Measurements from ENCODE around the gene EFCAB8.

The EFCAB8 gene

DNA sequence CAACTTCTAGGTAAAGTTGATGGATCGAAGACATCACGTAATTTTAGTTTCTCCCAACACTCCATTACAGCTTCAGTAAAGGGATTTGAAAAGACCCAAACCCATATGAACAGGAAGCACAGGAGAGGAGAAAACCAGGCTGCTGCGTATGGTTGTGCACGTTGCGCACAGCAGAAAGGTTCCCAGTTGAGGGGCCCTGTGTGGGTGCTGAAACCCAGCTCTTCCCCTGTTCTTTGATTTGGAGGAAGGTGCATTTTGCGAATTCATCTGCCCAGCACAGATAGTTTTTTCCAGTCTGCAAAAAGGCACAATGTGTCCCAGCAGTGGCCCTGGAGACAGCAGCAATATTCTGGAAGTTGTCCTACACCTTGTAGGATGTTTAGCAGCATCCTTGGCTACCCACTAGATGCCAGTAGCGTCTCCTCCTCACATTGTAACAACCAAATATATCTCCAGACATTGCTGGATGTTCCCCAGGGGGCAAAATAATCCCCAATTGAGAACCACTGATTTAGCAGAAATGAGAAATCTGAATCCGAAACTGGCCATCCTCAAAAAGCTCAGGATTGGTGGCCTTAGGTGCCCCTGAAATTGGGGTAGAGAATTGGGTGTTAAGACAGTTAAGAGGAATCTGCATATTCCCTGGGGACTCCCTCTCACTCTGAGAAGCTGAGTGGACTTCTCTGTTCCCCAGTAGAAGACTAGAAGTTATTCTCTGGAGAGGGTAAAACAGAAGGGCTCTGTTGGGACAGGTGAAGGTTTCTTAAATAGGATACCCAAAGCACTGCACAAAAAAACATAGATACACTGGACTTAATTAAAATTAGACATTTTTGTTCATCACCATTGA is 133.3 kb downstream of the EFCAB8 start:
- no peak for DNase-seq (ENCODE audit: low read depth)
- H3K4me3 ChIP-seq (ENCODE audit: low read depth, low read length): no peak overlapping the region
- TF ChIP-seq, protein P1, sequence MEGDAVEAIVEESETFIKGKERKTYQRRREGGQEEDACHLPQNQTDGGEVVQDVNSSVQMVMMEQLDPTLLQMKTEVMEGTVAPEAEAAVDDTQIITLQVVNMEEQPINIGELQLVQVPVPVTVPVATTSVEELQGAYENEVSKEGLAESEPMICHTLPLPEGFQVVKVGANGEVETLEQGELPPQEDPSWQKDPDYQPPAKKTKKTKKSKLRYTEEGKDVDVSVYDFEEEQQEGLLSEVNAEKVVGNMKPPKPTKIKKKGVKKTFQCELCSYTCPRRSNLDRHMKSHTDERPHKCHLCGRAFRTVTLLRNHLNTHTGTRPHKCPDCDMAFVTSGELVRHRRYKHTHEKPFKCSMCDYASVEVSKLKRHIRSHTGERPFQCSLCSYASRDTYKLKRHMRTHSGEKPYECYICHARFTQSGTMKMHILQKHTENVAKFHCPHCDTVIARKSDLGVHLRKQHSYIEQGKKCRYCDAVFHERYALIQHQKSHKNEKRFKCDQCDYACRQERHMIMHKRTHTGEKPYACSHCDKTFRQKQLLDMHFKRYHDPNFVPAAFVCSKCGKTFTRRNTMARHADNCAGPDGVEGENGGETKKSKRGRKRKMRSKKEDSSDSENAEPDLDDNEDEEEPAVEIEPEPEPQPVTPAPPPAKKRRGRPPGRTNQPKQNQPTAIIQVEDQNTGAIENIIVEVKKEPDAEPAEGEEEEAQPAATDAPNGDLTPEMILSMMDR (IDR thresholded peaks at IDR 0.05; ENCODE audit: low read depth, low read length, missing control alignments): no peak

DNA sequence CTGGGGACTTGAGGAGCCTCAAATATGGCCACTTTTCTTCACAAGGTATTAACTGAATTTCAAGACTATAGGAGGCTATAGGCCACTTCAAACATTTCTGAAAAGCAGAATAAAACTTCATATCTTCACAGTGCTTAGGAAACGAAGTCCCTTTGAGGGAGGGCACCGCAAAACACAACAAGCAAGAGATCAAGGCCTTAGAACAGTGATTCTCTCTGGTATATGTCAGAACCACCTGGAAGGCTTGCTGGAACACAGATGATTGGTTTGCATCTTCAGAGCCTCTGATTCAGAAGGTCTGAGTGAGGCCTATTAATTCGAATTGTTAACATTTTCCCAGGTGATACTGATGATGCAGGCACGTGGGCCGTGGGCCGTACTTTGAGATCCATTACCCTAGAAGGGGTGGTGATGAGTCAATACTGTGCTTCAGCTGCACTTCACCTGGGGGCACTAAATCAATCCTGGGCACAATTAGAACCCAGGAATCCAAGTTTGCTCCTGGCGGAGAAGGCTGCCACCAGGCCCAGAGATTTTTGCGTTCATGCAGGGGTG is 134.8 kb downstream of the EFCAB8 start:
- DNase-seq (ENCODE audit: low read depth): no peak
- H3K4me3 ChIP-seq (ENCODE audit: low read depth, low read length): no peak overlapping the region
- TF ChIP-seq, protein P1 (IDR thresholded peaks at IDR 0.05; ENCODE audit: low read depth, low read length, missing control alignments): no peak

DNA sequence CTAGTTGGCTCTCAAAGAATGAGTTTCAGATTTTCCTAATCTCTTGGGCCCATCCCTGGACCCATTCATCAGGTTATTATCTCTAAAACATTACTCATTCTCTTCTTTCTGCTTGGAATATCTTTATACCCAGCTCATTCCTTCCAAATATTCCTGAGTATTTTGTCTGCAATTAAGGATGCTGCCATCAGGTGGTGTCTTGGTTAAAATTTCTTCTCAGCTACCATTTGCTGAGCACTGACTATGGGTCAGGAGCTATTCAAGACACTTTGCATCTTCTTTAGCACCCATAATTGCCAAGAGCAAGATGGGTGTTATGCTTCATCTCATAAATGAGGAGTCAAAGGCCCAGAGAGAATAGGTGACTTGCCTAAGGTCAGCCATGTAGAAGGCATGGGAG is 137.1 kb downstream of the EFCAB8 start:
- H3K4me3 ChIP-seq (ENCODE audit: low read depth, low read length): no peak overlapping the region
- TF ChIP-seq, protein P1 (IDR thresholded peaks at IDR 0.05; ENCODE audit: low read depth, low read length, missing control alignments): no peak
- DNase-seq (ENCODE audit: low read depth): no peak

DNA sequence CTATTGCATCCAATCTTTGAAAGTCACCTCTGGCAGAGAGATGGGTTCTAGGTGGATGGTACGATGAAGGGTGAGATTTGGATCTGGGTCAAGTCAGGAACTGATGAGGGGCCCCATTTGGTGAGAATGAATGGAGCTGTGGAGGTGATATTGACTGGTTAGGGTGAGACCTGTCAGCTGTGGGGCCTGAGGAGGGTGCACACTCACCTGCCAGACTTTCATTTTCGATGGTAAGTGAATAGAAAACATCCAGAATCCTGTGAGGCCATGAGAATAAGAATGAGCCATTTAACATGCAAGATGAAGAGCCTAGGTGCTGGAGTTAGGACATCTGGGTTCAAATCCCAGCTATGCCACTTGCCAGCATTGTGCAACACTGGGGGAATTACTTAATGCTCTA is 138.7 kb downstream of the EFCAB8 start:
- TF ChIP-seq, protein P1 (IDR thresholded peaks at IDR 0.05; ENCODE audit: low read depth, low read length, missing control alignments): no peak
- no peak for DNase-seq (ENCODE audit: low read depth)
- H3K4me3 ChIP-seq (ENCODE audit: low read depth, low read length): no peak overlapping the region

DNA sequence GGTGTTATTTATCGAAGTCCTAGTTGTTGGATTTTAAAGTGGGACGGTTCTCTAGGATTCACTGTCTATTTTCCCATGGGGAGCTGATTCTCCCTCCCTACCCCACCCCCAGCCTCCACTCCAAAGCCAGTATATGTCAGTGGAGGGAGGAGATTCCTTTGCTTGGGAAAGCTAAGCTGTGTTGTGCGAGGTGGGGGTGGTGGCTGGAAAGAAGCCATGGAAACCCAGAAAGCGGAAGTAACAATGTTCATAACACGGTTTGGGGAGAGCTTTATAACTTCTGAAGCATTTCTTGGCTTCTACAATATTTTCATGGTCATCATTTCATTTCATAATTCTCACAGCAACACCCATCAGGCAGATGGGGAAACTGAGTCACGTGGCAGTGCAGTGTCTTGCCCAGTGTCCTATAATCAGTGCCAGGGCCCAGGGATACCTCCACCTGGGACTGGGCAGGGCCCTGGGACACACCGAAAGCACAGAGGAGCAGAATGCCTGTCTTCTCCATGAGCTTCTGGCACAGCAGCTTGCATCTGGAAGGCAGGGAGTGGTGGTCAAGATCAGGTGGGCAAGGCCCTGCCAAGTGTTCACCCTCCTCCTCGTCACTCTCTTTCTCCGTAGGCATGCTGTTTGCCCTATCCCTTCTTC is 141.0 kb downstream of the EFCAB8 start:
- TF ChIP-seq, protein P1 (IDR thresholded peaks at IDR 0.05; ENCODE audit: low read depth, low read length, missing control alignments): no peak
- no peak for DNase-seq (ENCODE audit: low read depth)
- no peak overlapping the region for H3K4me3 ChIP-seq (ENCODE audit: low read depth, low read length)

DNA sequence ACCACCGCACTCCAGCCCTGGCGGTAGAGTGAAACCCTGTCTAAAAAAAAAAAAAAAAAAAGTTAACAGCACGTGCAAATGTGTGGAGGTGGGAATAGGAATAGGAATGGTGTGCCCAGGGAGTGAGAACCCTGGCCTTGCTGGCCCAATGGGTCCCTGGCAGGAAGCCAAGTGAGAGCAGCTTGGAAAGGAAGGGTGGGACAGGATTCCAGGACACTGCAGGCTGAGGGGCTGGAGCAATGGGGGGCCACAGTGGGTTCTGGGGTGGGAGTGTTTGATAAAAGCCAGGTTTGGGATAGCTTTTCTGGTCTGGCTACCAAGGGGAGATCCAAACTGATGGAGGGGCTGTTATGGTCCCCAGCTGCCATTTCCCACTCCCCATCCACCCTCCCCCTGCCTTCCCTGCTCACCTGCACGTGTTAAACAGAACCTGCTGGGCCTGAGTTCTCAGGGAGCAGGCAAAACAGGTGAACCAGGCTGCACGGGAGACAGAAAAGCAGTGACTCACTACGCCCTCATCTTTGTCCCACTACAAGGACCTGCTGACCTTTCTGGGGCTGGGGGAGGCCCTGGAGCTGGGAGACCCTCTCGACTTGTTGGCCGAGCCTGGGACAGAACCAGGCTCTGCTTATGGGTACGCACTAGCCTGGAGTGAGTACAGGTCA is 142.2 kb downstream of the EFCAB8 start:
- DNase-seq (ENCODE audit: low read depth): no peak
- no peak overlapping the region for H3K4me3 ChIP-seq (ENCODE audit: low read depth, low read length)
- TF ChIP-seq, protein P1 (IDR thresholded peaks at IDR 0.05; ENCODE audit: low read depth, low read length, missing control alignments): no peak

Data from GM12864 (cell line).